Esophagus squamous epithelium (tissue), 4 donors: ENCODE data around the gene LTBP2.
"Not testable (repeated sequence)": the region's sequence is repeated elsewhere in the genome, so short reads cannot be mapped to it uniquely, and the experiment has no call there.

ENCODE experiments used
- CTCF ChIP-seq, 6 experiments: fragments of 450-650 bp in 4 of 6; fragments of 200-600 bp in 2 of 6; sonication (generic) in 2 of 6; IDR thresholded peaks; one replicate each; pipeline ENCODE4 v1.5.1; 2016 to 2019; ENCODE audit warnings: antibody characterized with exemption in 6 of 6, mild to moderate bottlenecking in 4 of 6, moderate library complexity in 4 of 6
- POLR2A ChIP-seq, 4 donors: fragments of 450-650 bp; IDR thresholded peaks; one replicate each; pipeline ENCODE4 v1.6.1; 2017; ENCODE audit warnings: antibody characterized with exemption in 4 of 4, mild to moderate bottlenecking in 4 of 4, moderate library complexity in 3 of 4

GRCh38 chr14:74454397-74454796 lies 157.6 kb downstream of the LTBP2 start:
- not testable (repeated sequence) for TF ChIP-seq CTCF, POLR2A (IDR thresholded peaks at IDR 0.05)
